ENCODE results near the gene CENPX.

Gene CENPX

GRCh38 chr17:81994593-81995462 is 27.9 kb downstream of the CENPX start:
- in situ Hi-C loops (cut with MboI; ENCODE audit: low sequenced_read_pairs, unreplicated experiment) = no loop called here
- no peak for TF ChIP-seq CTCF (IDR thresholded peaks at IDR 0.05; ENCODE audit: borderline replicate concordance, control extremely low read depth, extremely low read depth, insufficient read depth, missing control alignments)
- no peak for DNase-seq (ENCODE audit: low spot score)

DNA sequence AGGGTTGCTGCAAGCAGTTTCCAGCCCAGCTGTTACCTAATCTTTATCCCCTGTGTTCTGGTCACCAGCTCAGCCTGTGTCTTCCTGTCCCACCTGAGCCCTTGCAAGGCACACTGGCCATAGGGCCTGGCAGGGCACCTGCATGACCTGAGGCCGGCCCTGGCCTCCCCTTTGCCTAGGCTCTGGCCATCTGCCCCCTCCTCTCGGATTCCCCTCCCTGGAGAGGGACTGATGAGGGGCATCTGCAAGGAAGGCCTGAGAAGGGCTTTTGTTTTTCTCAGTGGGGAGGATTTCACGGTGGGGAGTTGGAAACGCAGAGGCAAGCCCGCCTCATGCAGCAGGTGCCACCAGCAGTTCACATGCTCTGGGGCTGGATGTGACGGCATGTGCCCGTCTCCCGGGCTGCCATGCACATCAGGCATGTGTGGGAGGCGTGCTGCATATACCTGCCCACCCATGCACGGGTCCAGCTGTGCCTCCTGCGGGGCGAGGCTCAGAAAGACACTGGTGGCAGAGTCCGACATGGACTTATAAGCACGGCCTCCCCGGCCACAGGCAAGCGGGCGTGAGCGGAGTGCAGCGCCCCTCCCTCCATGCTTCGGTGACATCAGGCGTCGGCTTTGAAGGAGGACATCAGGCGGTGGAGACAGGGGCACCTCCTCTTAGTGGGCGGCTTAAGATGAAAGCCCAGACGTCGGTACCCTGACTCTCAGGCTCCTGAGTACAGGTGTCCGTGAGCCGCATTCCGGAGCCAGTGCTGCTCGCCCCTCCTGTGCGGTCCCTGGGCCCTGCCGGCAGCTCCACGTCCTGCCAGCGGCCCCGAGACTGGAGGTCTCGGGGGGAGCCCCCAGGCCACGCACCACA is 28.7 kb downstream of the CENPX start:
- no peak for DNase-seq (ENCODE audit: low spot score)
- TF ChIP-seq CTCF (IDR thresholded peaks at IDR 0.05; ENCODE audit: borderline replicate concordance, control extremely low read depth, extremely low read depth, insufficient read depth, missing control alignments) = no peak
- in situ Hi-C loops (cut with MboI; ENCODE audit: low sequenced_read_pairs, unreplicated experiment) = no loop called here

DNA sequence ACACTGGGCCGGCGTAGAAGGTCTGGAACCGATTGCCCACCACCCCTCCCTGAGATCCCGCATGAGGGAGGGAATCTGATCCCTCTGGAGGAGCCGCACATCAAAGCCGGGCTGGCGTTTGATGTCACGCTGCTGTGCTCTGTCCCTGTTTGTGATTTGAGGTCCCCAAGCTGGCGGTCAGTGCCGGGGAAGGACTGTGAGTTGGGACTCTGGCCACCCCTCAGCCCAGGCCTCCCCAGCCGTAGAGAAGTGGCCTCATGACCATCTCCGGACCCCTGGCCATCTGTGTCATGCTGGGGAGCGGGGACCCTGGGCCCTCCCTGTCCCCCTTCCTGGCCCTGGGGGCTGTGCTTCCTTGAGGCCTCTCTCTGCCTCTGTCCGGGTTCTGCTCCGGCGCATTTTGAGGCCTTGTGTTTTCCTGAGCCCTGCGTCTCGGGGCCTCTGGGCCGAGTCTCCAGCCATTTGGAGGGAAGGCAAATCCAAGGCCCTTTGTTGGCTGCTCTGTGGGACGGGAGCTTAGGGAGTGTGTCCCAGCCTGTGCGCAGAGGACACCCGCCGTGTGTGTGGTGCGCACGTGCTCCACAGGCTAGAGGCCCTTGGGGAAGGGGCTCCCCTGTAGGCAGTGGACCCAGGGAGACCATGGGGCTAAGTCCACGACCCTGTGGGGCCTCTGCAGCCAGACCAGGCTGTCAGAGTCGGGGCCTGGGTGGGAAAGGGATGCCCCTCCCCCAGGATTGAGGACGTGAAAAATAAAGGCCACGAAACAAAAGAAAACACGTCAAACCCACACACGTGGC is 30.2 kb downstream of the CENPX start:
- in situ Hi-C loops (cut with MboI; ENCODE audit: low sequenced_read_pairs, unreplicated experiment) = no loop called here
- TF ChIP-seq CTCF (IDR thresholded peaks at IDR 0.05; ENCODE audit: borderline replicate concordance, control extremely low read depth, extremely low read depth, insufficient read depth, missing control alignments) = no peak
- DNase-seq (ENCODE audit: low spot score) = no peak

GRCh38 chr17:81991684-81992305 is 30.9 kb downstream of the CENPX start:
- DNase-seq (ENCODE audit: low spot score) = no peak
- in situ Hi-C loops (cut with MboI; ENCODE audit: low sequenced_read_pairs, unreplicated experiment) = no loop called here
- no peak for TF ChIP-seq CTCF (IDR thresholded peaks at IDR 0.05; ENCODE audit: borderline replicate concordance, control extremely low read depth, extremely low read depth, insufficient read depth, missing control alignments)

GRCh38 chr17:81990836-81991683 is 31.6 kb downstream of the CENPX start:
- DNase-seq (ENCODE audit: low spot score) = no peak
- in situ Hi-C loops (cut with MboI; ENCODE audit: low sequenced_read_pairs, unreplicated experiment) = no loop called here
- no peak for TF ChIP-seq CTCF (IDR thresholded peaks at IDR 0.05; ENCODE audit: borderline replicate concordance, control extremely low read depth, extremely low read depth, insufficient read depth, missing control alignments)

All from GM13976 (cell line).